Gastroesophageal sphincter (tissue), 3 donors: ENCODE measurements around the gene HDHD5.

Experiments
- CTCF ChIP-seq, 4 experiments: fragments of 200-600 bp in 2 of 4; fragments of 450-650 bp in 2 of 4; sonication (generic) in 1 of 4; IDR thresholded peaks; one replicate each; pipeline ENCODE4 v1.5.1; 2017 to 2019; ENCODE audit warnings: antibody characterized with exemption in 4 of 4, mild to moderate bottlenecking in 2 of 4, moderate library complexity in 2 of 4
- POLR2A ChIP-seq, 2 donors: fragments of 450-650 bp; IDR thresholded peaks; one replicate each; pipeline ENCODE4 v1.6.1; 2017; ENCODE audit warnings: antibody characterized with exemption in 2 of 2, mild to moderate bottlenecking in 2 of 2, moderate library complexity in 1 of 2
- POLR2AphosphoS5 ChIP-seq: sonication (generic); formaldehyde crosslinking; IDR thresholded peaks from one replicate; pipeline ENCODE4 v1.6.1; 2017; ENCODE audit warnings: antibody characterized with exemption

- no peak for TF ChIP-seq CTCF (IDR thresholded peaks at IDR 0.05)
- no peak for TF ChIP-seq POLR2AphosphoS5
- TF ChIP-seq POLR2A (IDR thresholded peaks at IDR 0.05) = no peak
Measured at GRCh38 chr22:17120711-17121232, 38.3 kb downstream of the HDHD5 start.
